HepG2 (cell line): ENCODE data around the gene NREP. TPM values are rescaled to one million over a fixed set of nuclear protein-coding genes. Genes with fewer than 3 reads are reported as not detected.

Experiments used
- ATF3 ChIP-seq: sonication (generic); formaldehyde crosslinking; IDR thresholded peaks from 2 replicates; pipeline ENCODE4 v1.4.0; 2020; ENCODE audit warnings: missing genetic modification reagents
- CENPX ChIP-seq: sonication (generic); formaldehyde crosslinking; IDR thresholded peaks from 2 replicates; pipeline ENCODE4 v1.9.0; 2021; ENCODE audit warnings: mild to moderate bottlenecking, missing genetic modification reagents, moderate library complexity
- DNMT3B ChIP-seq: conservative IDR thresholded peaks from 2 replicates; pipeline ENCODE4 v1.6.1; 2016; ENCODE audit warnings: missing biosample characterization, control low read depth
- EZH2 ChIP-seq: conservative IDR thresholded peaks from 2 replicates; pipeline ENCODE4 v1.6.1; 2012; ENCODE audit warnings: mild to moderate bottlenecking, low read depth, low read length, moderate library complexity
- FOXK2 ChIP-seq: fragments of 450-650 bp; IDR thresholded peaks from 2 replicates; pipeline ENCODE4 v1.6.1; 2016
- GABPB1 ChIP-seq: IDR thresholded peaks from 2 replicates; pipeline ENCODE4 v1.6.1; 2016; ENCODE audit warnings: mild to moderate bottlenecking, missing genetic modification reagents, moderate library complexity, missing compliant biosample characterization
- MBD4 ChIP-seq: IDR thresholded peaks from 2 replicates; pipeline ENCODE4 v1.6.1; 2012; ENCODE audit warnings: low read length, inconsistent platforms, borderline replicate concordance
- NFE2L2 ChIP-seq: fragments of 150-350 bp; IDR thresholded peaks from 2 replicates; pipeline ENCODE4 v1.6.1; 2014; ENCODE audit warnings: low read length
- NPAS2 ChIP-seq: sonication (generic); formaldehyde crosslinking; IDR thresholded peaks from 2 replicates; pipeline ENCODE4 v1.8.0; 2022; ENCODE audit warnings: mild to moderate bottlenecking, missing genetic modification reagents, borderline replicate concordance
- POLR2AphosphoS2 ChIP-seq: IDR thresholded peaks from 2 replicates; pipeline ENCODE4 v1.6.1; 2011; ENCODE audit warnings: low read depth, low read length, improper control_type of control experiment
- SOX5 ChIP-seq: IDR thresholded peaks from 2 replicates; pipeline ENCODE4 v1.6.1; 2016; ENCODE audit warnings: borderline replicate concordance
- TFDP2 ChIP-seq: sonication (generic); formaldehyde crosslinking; IDR thresholded peaks from 2 replicates; pipeline ENCODE4 v1.4.0; 2020; ENCODE audit warnings: missing genetic modification reagents
- TGIF2 ChIP-seq: IDR thresholded peaks from 2 replicates; pipeline ENCODE4 v1.6.1; 2016; ENCODE audit warnings: control low read depth, missing compliant biosample characterization
- ZFP90 ChIP-seq: sonication (generic); formaldehyde crosslinking; IDR thresholded peaks from 2 replicates; pipeline ENCODE4 v1.8.0; 2022; ENCODE audit warnings: missing genetic modification reagents, mild to moderate bottlenecking, inconsistent platforms, borderline replicate concordance
- ZKSCAN8 ChIP-seq: IDR thresholded peaks from 2 replicates; pipeline ENCODE4 v1.6.1; 2016; ENCODE audit warnings: borderline replicate concordance, missing genetic modification reagents, missing compliant biosample characterization
- ZNF710 ChIP-seq: sonication (generic); formaldehyde crosslinking; IDR thresholded peaks from 2 replicates; pipeline ENCODE4 v1.5.0; 2020; ENCODE audit warnings: mild to moderate bottlenecking, missing genetic modification reagents, borderline replicate concordance
- ZNF841 ChIP-seq: sonication (generic); formaldehyde crosslinking; IDR thresholded peaks from 2 replicates; pipeline ENCODE4 v1.8.1; 2023; ENCODE audit warnings: missing genetic modification reagents, borderline replicate concordance
- polyA plus RNA-seq, 8 experiments: library from polyadenylated mRNA; depleted of rRNA in 3 of 8; stranded (reverse) in 7 of 8; unstranded in 1 of 8; fragments of >200 nt; fragmentation: Illumina TruSeq in 4 of 8; extraction: Trizol in 4 of 8; gene quantifications; 2 replicates each; pipeline versions ENCODE4 v1.2.1 to v1.2.3, GENCODE V29; 2011 to 2016; ENCODE audit warnings: low read depth in 4 of 8, missing spikeins in 1 of 8, mixed read lengths in 1 of 8; ENCODE audit not compliant: insufficient read depth in 1 of 8
- total RNA-seq, 5 experiments: library from RNA; depleted of rRNA; stranded (reverse); fragments of >200 nt; fragmentation: Illumina TruSeq; extraction: Trizol; gene quantifications; 2 replicates each; pipeline ENCODE4 v1.2.3, GENCODE V29; 2016; ENCODE audit warnings: low read depth in 1 of 5
- TF ChIP-seq, protein P1 (sequence below): sonication (generic); formaldehyde crosslinking; IDR thresholded peaks from 2 replicates; pipeline ENCODE4 v1.8.0; 2022; ENCODE audit warnings: mild to moderate bottlenecking, missing genetic modification reagents, borderline replicate concordance
- TF ChIP-seq, protein P2 (sequence below): sonication (generic); formaldehyde crosslinking; IDR thresholded peaks from 2 replicates; pipeline ENCODE4 v1.5.0; 2020; ENCODE audit warnings: missing genetic modification reagents

NREP gene
- total and polyA plus RNA-seq, 2 of the 13 experiments (the other 11 are each of a cell fraction or from before 2014, with no cell fraction given), result 40.5 to 102 TPM

GRCh38 chr5:111757355-111758283, 625 bp upstream of the NREP start (continued):
- TF ChIP-seq CENPX (no peak), ZFP90 (CRISPR knock-in tag) (no peak), FOXK2 (no peak), ZNF710 (CRISPR knock-in tag) (peak; percentile 66; the same call in 1 of the 2 replicates), GABPB1 (CRISPR knock-in tag) (peak; percentile 64), NPAS2 (CRISPR knock-in tag) (no peak), MBD4 (no peak), SOX5 (CRISPR knock-in tag) (no peak), TGIF2 (CRISPR knock-in tag) (no peak), POLR2AphosphoS2 (no peak), ZKSCAN8 (CRISPR knock-in tag) (no peak), EZH2 (no peak), ATF3 (CRISPR knock-in tag) (no peak), TFDP2 (CRISPR knock-in tag) (peak; percentile 61), NFE2L2 (no peak), ZNF841 (CRISPR knock-in tag) (no peak), DNMT3B (CRISPR knock-in tag) (no peak)
- TF ChIP-seq, protein P1, sequence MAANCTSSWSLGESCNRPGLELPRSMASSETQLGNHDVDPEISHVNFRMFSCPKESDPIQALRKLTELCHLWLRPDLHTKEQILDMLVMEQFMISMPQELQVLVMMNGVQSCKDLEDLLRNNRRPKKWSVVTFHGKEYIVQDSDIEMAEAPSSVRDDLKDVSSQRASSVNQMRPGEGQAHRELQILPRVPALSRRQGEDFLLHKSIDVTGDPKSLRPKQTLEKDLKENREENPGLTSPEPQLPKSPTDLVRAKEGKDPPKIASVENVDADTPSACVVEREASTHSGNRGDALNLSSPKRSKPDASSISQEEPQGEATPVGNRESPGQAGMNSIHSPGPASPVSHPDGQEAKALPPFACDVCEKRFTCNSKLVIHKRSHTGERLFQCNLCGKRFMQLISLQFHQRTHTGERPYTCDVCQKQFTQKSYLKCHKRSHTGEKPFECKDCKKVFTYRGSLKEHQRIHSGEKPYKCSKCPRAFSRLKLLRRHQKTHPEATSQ (CRISPR knock-in tag), result peak; percentile 69; the same call in 1 of the 2 replicates
- TF ChIP-seq, protein P2, sequence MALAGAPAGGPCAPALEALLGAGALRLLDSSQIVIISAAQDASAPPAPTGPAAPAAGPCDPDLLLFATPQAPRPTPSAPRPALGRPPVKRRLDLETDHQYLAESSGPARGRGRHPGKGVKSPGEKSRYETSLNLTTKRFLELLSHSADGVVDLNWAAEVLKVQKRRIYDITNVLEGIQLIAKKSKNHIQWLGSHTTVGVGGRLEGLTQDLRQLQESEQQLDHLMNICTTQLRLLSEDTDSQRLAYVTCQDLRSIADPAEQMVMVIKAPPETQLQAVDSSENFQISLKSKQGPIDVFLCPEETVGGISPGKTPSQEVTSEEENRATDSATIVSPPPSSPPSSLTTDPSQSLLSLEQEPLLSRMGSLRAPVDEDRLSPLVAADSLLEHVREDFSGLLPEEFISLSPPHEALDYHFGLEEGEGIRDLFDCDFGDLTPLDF (CRISPR knock-in tag), result peak; percentile 16; the same call in 1 of the 2 replicates
